K562 (cell line): Measurements from ENCODE around the gene LRRC61. TPM values are rescaled to one million over a fixed set of nuclear protein-coding genes. Genes with fewer than 3 reads are reported as not detected.

Experiments
- ATAC-seq: fragments of 200-7000 bp; cut with Tn5 transposase; 3 replicates; pipeline ENCODE4 v1.9.1; 2020; ENCODE audit warnings: moderate library complexity
- BruUV-seq: library from RNA; stranded (reverse); fragments of 400-500 nt; replicated peaks from 2 replicates; lab custom pipeline; 2021; lab: Mats Ljungman, UMichigan
- CTCF ChIA-PET: fragments of 300-600 bp; formaldehyde crosslinking; extraction: SDS; loops from one replicate; lab custom pipeline; 2021; ENCODE audit warnings: low intra/inter-chr PET ratio; lab: Yijun Ruan, JAX
- POLR2A ChIA-PET: fragments of 300-600, 350-650 bp; sonication (Branson Sonifier 250); formaldehyde crosslinking; extraction: SDS; loops from one replicate; lab custom pipeline; 2021; ENCODE audit warnings: antibody characterized with exemption, inconsistent platforms; lab: Yijun Ruan, JAX
- DNase-seq, 4 experiments: peaks; one replicate each; pipeline versions ENCODE4 v3.0.0 to v3.0.0-alpha.2; 2011 to 2018; ENCODE audit warnings: low spot score in 3 of 4, mixed read lengths in 3 of 4; ENCODE audit errors: extremely low read depth in 1 of 4
- FAIRE-seq: peaks from 2 replicates; lab custom pipeline; 2011; peaks lifted over from hg19 to GRCh38; lab: Jason Lieb, UNC
- H2AFZ ChIP-seq: 2 replicates; pipeline ENCODE4 v1.6.0; 2011; ENCODE audit warnings: low read depth, low read length, control low read depth, inconsistent platforms
- H3K27ac ChIP-seq: fragments of 200-600 bp; 3 replicates; pipeline ENCODE4 v1.8.0; 2011; ENCODE audit warnings: low read depth, mild to moderate bottlenecking, control low read depth, inconsistent platforms, low read length, moderate library complexity, mixed read lengths; ENCODE audit errors: extremely low read depth
- H3K27me3 ChIP-seq, 2 experiments: fragments of 300-600 bp in 1 of 2; 2 replicates in 1 of 2; 3 replicates in 1 of 2; pipeline versions ENCODE4 v1.6.0 to v1.8.0; 2011; ENCODE audit warnings: inconsistent platforms in 2 of 2, low read length in 2 of 2, mild to moderate bottlenecking in 1 of 2, mixed read lengths in 1 of 2, moderate library complexity in 1 of 2; ENCODE audit not compliant: control insufficient read depth in 2 of 2, insufficient read depth in 2 of 2
- H3K36me3 ChIP-seq: fragments of 300-600 bp; 3 replicates; pipeline ENCODE4 v1.8.0; 2011; ENCODE audit warnings: mild to moderate bottlenecking, low read length, inconsistent platforms; ENCODE audit not compliant: control insufficient read depth, insufficient read depth
- H3K4me1 ChIP-seq, 2 experiments: fragments of 200-600 bp in 1 of 2; replicated peaks in 1 of 2; 2 replicates in 1 of 2; 3 replicates in 1 of 2; pipeline versions ENCODE4 v1.5.1 to v1.8.0; 2011; ENCODE audit warnings: inconsistent platforms in 2 of 2, low read length in 2 of 2, mild to moderate bottlenecking in 1 of 2, mixed read lengths in 1 of 2, moderate library complexity in 1 of 2; ENCODE audit not compliant: control insufficient read depth in 2 of 2, insufficient read depth in 2 of 2
- H3K4me2 ChIP-seq: 2 replicates; pipeline ENCODE4 v1.6.1; 2011; ENCODE audit warnings: low read length, control low read depth, inconsistent platforms, mixed read lengths; ENCODE audit not compliant: insufficient read depth
- H3K4me3 ChIP-seq: fragments of 200-600 bp; sonication (generic), shearing (Covaris generic); 2 replicates; pipeline ENCODE4 v1.5.1; 2016; ENCODE audit warnings: control low read depth, inconsistent platforms
- H3K79me2 ChIP-seq: fragments of 200-600 bp; 3 replicates; pipeline ENCODE4 v1.8.0; 2011; ENCODE audit warnings: low read length, inconsistent platforms; ENCODE audit not compliant: control insufficient read depth, insufficient read depth
- H3K9ac ChIP-seq, 2 experiments: 2 replicates each; pipeline versions ENCODE4 v1.6.0 to v1.6.1; 2011; ENCODE audit warnings: low read depth in 2 of 2, low read length in 2 of 2, control low read depth in 1 of 2, inconsistent platforms in 1 of 2, mild to moderate bottlenecking in 1 of 2, mixed read lengths in 1 of 2; ENCODE audit not compliant: insufficient read depth in 1 of 2
- H3K9me1 ChIP-seq: one replicate; pipeline ENCODE4 v1.6.0; 2011; ENCODE audit warnings: inconsistent platforms, mild to moderate bottlenecking, low read length, moderate library complexity; ENCODE audit not compliant: control insufficient read depth, insufficient read depth
- H3K9me3 ChIP-seq: replicated peaks from 2 replicates; pipeline ENCODE4 v1.5.1; 2011; ENCODE audit warnings: low read depth, low read length, inconsistent platforms; ENCODE audit not compliant: control insufficient read depth, insufficient read depth
- H4K20me1 ChIP-seq: replicated peaks from 2 replicates; pipeline ENCODE4 v1.6.1; 2011; ENCODE audit warnings: low read length, inconsistent platforms, mixed read lengths; ENCODE audit not compliant: control insufficient read depth, insufficient read depth
- ARID2 ChIP-seq: fragments of 450-650 bp; IDR thresholded peaks from 2 replicates; pipeline ENCODE4 v1.6.1; 2017; ENCODE audit warnings: antibody characterized with exemption, mild to moderate bottlenecking
- ARID3A ChIP-seq: IDR thresholded peaks from 2 replicates; pipeline ENCODE4 v1.6.1; 2012; ENCODE audit warnings: low read depth, low read length, improper control_type of control experiment, borderline replicate concordance
- BCL6 ChIP-seq: fragments of 250-450 bp; sonication (Bioruptor Pico); IDR thresholded peaks from 2 replicates; pipeline ENCODE4 v1.4.0; 2020
- CXXC5 ChIP-seq: fragments of 250-450 bp; sonication (Bioruptor Pico); IDR thresholded peaks from 2 replicates; pipeline ENCODE4 v1.8.0; 2022; ENCODE audit warnings: inconsistent platforms, mild to moderate bottlenecking, moderate library complexity
- KDM5B ChIP-seq: fragments of 200-600 bp; sonication (generic); IDR thresholded peaks from 2 replicates; pipeline ENCODE4 v1.6.1; 2012; ENCODE audit warnings: low read depth, mild to moderate bottlenecking, moderate library complexity, low read length, control low read depth, inconsistent platforms; ENCODE audit not compliant: insufficient replicate concordance
- PBX2 ChIP-seq, 2 experiments: IDR thresholded peaks in 1 of 2; conservative IDR thresholded peaks in 1 of 2; 2 replicates each; pipeline ENCODE4 v1.6.1; 2016; ENCODE audit warnings: low read depth in 2 of 2, mild to moderate bottlenecking in 1 of 2, missing compliant biosample characterization in 1 of 2, missing genetic modification characterization in 1 of 2, moderate library complexity in 1 of 2
- POLR2A ChIP-seq: fragments of 450-650 bp; conservative IDR thresholded peaks from 2 replicates; pipeline ENCODE4 v1.6.1; 2016
- POLR2AphosphoS5 ChIP-seq: IDR thresholded peaks from 2 replicates; pipeline ENCODE4 v1.6.1; 2011; ENCODE audit warnings: mild to moderate bottlenecking, low read depth, low read length, moderate library complexity; ENCODE audit not compliant: control insufficient read depth, insufficient read depth
- ZNF436 ChIP-seq: fragments of 250-450, 450-650 bp; sonication (Bioruptor Pico); formaldehyde crosslinking; IDR thresholded peaks from 2 replicates; pipeline ENCODE4 v1.7.0; 2020; ENCODE audit warnings: mild to moderate bottlenecking
- WGBS: fragments of 100-300 bp; shearing (Covaris generic); methylation state at CpG from one replicate; pipeline ENCODE4 v1.1.6; 2016; ENCODE audit warnings: low coverage, mixed read lengths; ENCODE audit not compliant: insufficient coverage; ENCODE audit errors: missing lambda C conversion rate; 5-methylcytosine and 5-hydroxymethylcytosine counted together
- in situ Hi-C: fragments of 300-500 bp; cut with MboI; formaldehyde crosslinking; loops from 4 replicates; pipeline ENCODE4 v1.15.0; 2018; ENCODE audit warnings: inconsistent platforms, mixed read lengths
- intact Hi-C: fragments of 100-400 bp; cut with micrococcal nuclease; formaldehyde crosslinking; loops from 2 replicates; pipeline ENCODE4 v1.14.2; 2022
- polyA plus RNA-seq, 8 experiments: library from polyadenylated mRNA; depleted of rRNA in 4 of 8; stranded (reverse) in 5 of 8; unstranded in 3 of 8; fragments of >200 nt; fragmentation: Nextera tagmentation in 2 of 8; fragmentation: Illumina TruSeq in 1 of 8; extraction: Ambion mirVana in 2 of 8; extraction: Trizol in 1 of 8; gene quantifications; 2 replicates each; pipeline versions ENCODE4 v1.2.1 to v1.2.3, GENCODE V29; 2011 to 2014; ENCODE audit warnings: inconsistent platforms in 1 of 8, missing spikeins in 1 of 8
- total RNA-seq, 7 experiments: library from RNA; depleted of rRNA in 6 of 7; stranded (reverse); fragments of >200 nt in 6 of 7; fragmentation: Illumina TruSeq in 2 of 7; extraction: Trizol in 2 of 7; gene quantifications; 2 replicates each; pipeline versions ENCODE4 v1.2.1 to v1.2.3, GENCODE V29; 2011 to 2021; ENCODE audit warnings: low replicate concordance in 1 of 7
- TF ChIP-seq, protein P1 (sequence below): sonication (generic); formaldehyde crosslinking; IDR thresholded peaks from 2 replicates; pipeline ENCODE4 v1.8.0; 2022; ENCODE audit warnings: missing genetic modification reagents, mild to moderate bottlenecking, moderate library complexity, borderline replicate concordance
- TF ChIP-seq, protein P2 (sequence below): fragments of 450-650 bp; IDR thresholded peaks from 2 replicates; pipeline ENCODE4 v1.6.1; 2017; ENCODE audit warnings: mild to moderate bottlenecking, moderate library complexity

The LRRC61 gene
- total and polyA plus RNA-seq, 9 of the 15 experiments (the other 6 are each of a cell fraction or from before 2014, with no cell fraction given), result 1.3 to 55.2 (median 35.2) TPM

DNA sequence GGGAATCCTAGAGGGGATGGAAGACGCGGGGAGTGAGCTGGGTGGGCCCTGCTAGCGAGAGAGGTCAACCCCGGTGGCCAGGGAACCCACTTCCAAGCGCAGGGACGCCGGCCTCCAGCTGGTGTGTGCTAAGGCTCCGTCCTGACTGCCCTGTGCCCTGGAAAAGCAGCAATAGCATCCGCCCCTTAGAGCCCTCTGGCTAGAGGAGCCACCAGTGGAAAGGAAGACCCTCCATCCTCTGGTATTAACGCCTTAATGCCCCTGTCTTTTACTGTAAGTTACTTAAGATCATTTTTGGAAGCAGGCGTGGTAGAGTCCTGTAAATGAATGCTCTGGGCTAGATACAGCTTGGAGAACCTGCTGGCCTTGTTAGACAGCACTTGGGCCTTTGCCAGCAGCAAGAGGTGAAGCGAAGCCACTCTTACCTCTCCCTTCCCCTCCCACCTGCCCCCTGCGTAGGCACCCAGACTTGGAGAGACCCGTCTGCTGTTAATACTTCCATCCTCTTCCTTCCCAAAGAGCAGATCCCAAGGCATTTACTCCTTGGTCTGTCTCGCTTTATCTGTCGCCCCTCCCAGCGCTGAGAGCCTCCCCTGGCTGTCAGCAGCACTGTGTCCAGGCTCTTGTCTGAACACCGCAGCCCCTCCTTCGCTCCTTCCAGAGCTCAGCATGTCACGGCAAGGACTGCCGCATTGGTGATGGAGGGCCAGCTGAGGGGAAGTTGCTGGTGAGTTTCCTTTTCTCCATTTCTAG lies 50.1 kb downstream of the LRRC61 start:
- H3K36me3 ChIP-seq, result peaks cover 66% of the 10 kb centered on the region
- no peaks in the 10 kb centered on the region for H3K9me3 ChIP-seq
- H3K9ac ChIP-seq, result peak overlapping the region; percentile 32 to 86; a peak in 3 of 4 replicates
- H3K4me3 ChIP-seq, result no peak overlapping the region
- no peaks in the 10 kb centered on the region for H3K9me1 ChIP-seq
- ChIA-PET POLR2A (interaction anchor here (0.6 to 2.1 kb wide), 8 partner anchors 7 to 617 kb away, joined by 3 to 17 read pairs (median 6); no protein-coding TSS in a partner anchor), CTCF (no interaction called here)
- intact Hi-C loops, result no loop called here
- H3K27ac ChIP-seq, result 0 out of 3 replicates have a peak overlapping the region, but pooled peaks have one; percentile 12
- 62% methylated on average over 21 of the region's 21 CpGs for WGBS
- peak; percentile 75 for FAIRE-seq
- H3K27me3 ChIP-seq, result no peaks in the 10 kb centered on the region
- no peak overlapping the region for H2AFZ ChIP-seq
- BruUV-seq, result TSS peak; percentile 1
- peaks cover 47 to 58% of the 10 kb centered on the region in 2 experiments for H3K4me1 ChIP-seq
- H3K79me2 ChIP-seq, result peaks cover 62% of the 10 kb centered on the region
- in situ Hi-C loops, result no loop called here
- peak; percentile 64 for ATAC-seq
- peak in 2 of 4 experiments; percentile 72 to 78 for DNase-seq
- no peaks in the 10 kb centered on the region; the same call in 1 of the 2 replicates for H4K20me1 ChIP-seq
- H3K4me2 ChIP-seq, result peak overlapping the region; percentile 42
- TF ChIP-seq, protein P1, sequence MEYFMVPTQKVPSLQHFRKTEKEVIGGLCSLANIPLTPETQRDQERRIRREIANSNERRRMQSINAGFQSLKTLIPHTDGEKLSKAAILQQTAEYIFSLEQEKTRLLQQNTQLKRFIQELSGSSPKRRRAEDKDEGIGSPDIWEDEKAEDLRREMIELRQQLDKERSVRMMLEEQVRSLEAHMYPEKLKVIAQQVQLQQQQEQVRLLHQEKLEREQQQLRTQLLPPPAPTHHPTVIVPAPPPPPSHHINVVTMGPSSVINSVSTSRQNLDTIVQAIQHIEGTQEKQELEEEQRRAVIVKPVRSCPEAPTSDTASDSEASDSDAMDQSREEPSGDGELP (CRISPR knock-in tag), result peak; percentile 58; the same call in 1 of the 2 replicates
- TF ChIP-seq BCL6 (CRISPR knock-in tag) (no peak), ZNF436 (CRISPR knock-in tag) (no peak), PBX2 (CRISPR knock-in tag; IDR thresholded peaks at IDR 0.05; ENCODE audit: low read depth) (no peak), PBX2 (tag; conservative IDR thresholded peaks at IDR 0.05; ENCODE audit: low read depth) (no peak), CXXC5 (CRISPR knock-in tag) (peak; percentile 24; the same call in 1 of the 2 replicates), KDM5B (no peak), POLR2A (peak; percentile 55), ARID2 (no peak), ARID3A (no peak), POLR2AphosphoS5 (peak; percentile 14; the same call in 1 of the 2 replicates)
- TF ChIP-seq, protein P2, sequence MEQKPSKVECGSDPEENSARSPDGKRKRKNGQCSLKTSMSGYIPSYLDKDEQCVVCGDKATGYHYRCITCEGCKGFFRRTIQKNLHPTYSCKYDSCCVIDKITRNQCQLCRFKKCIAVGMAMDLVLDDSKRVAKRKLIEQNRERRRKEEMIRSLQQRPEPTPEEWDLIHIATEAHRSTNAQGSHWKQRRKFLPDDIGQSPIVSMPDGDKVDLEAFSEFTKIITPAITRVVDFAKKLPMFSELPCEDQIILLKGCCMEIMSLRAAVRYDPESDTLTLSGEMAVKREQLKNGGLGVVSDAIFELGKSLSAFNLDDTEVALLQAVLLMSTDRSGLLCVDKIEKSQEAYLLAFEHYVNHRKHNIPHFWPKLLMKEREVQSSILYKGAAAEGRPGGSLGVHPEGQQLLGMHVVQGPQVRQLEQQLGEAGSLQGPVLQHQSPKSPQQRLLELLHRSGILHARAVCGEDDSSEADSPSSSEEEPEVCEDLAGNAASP, result no peak
